Smooth muscle cell (in vitro differentiated cells): Measurements from ENCODE around the gene LSM12. TPM values are rescaled to one million over a fixed set of nuclear protein-coding genes. Genes with fewer than 3 reads are reported as not detected.
A peak's percentile ranks its signal among the peaks of the same experiment; 100 is the strongest.

ENCODE experiments used
- DNase-seq: peaks from one replicate; lab custom pipeline; 2025; ENCODE audit not compliant: unreplicated experiment; lab: John Stamatoyannopoulos, UW
- H2AFZ ChIP-seq: fragments of 200-600 bp; sonication (generic); 2 replicates; pipeline ENCODE4 v1.6.0; 2016; ENCODE audit warnings: antibody characterized with exemption, low read depth, mild to moderate bottlenecking
- H3F3A ChIP-seq: fragments of 200-600 bp; sonication (generic); 2 replicates; pipeline ENCODE4 v1.6.0; 2017; ENCODE audit warnings: antibody characterized with exemption, low read depth
- H3K27ac ChIP-seq: fragments of 200-600 bp; sonication (generic); 2 replicates; pipeline ENCODE4 v1.5.1; 2016; ENCODE audit warnings: low read depth, mild to moderate bottlenecking
- H3K27me3 ChIP-seq: fragments of 200-600 bp; sonication (generic); 2 replicates; pipeline ENCODE4 v1.6.1; 2016; ENCODE audit warnings: low read depth, mild to moderate bottlenecking
- H3K36me3 ChIP-seq: fragments of 200-600 bp; sonication (generic); 2 replicates; pipeline ENCODE4 v1.5.1; 2016; ENCODE audit warnings: low read depth
- H3K4me1 ChIP-seq: fragments of 200-600 bp; sonication (generic); 2 replicates; pipeline ENCODE4 v1.5.1; 2016; ENCODE audit warnings: low read depth
- H3K4me2 ChIP-seq: fragments of 200-600 bp; sonication (generic); 2 replicates; pipeline ENCODE4 v1.6.0; 2016; ENCODE audit warnings: mild to moderate bottlenecking
- H3K4me3 ChIP-seq: fragments of 200-600 bp; sonication (generic); 2 replicates; pipeline ENCODE4 v1.5.1; 2016; ENCODE audit warnings: mild to moderate bottlenecking
- H3K79me2 ChIP-seq: fragments of 200-600 bp; sonication (generic); 2 replicates; pipeline ENCODE4 v1.6.0; 2016; ENCODE audit warnings: low read depth, mild to moderate bottlenecking
- H3K9ac ChIP-seq: fragments of 200-600 bp; sonication (generic); 2 replicates; pipeline ENCODE4 v1.6.0; 2016; ENCODE audit warnings: low read depth
- H3K9me3 ChIP-seq: fragments of 200-600 bp; sonication (generic); replicated peaks from 2 replicates; pipeline ENCODE4 v1.5.1; 2016; ENCODE audit warnings: low read depth
- H4K20me1 ChIP-seq: fragments of 200-600 bp; sonication (generic); 2 replicates; pipeline ENCODE4 v1.6.0; 2016; ENCODE audit warnings: low read depth
- WGBS: methylation state at CpG from one replicate; pipeline ENCODE4 v1.1.7; 2016; ENCODE audit warnings: low lambda C conversion rate; 5-methylcytosine and 5-hydroxymethylcytosine counted together
- polyA plus RNA-seq: library from polyadenylated mRNA; unstranded; fragments of >200 nt; fragmentation: Nextera tagmentation; extraction: Ambion mirVana; gene quantifications from 2 replicates; pipeline ENCODE4 v1.2.1, GENCODE V29; 2016
- total RNA-seq: library from RNA; depleted of rRNA; stranded (reverse); fragments of >200 nt; gene quantifications from 2 replicates; pipeline ENCODE4 v1.2.3, GENCODE V29; 2014
- TF ChIP-seq, protein P1 (sequence below): fragments of 200-600 bp; sonication (generic); IDR thresholded peaks from 2 replicates; pipeline ENCODE4 v1.5.1; 2017; ENCODE audit warnings: borderline replicate concordance, mild to moderate bottlenecking, antibody characterized with exemption; ENCODE audit not compliant: insufficient read depth, poor library complexity, severe bottlenecking

The LSM12 gene
- total and polyA plus RNA-seq, 2 experiments from 2014 or later, result 42.3 to 52.0 TPM

DNA sequence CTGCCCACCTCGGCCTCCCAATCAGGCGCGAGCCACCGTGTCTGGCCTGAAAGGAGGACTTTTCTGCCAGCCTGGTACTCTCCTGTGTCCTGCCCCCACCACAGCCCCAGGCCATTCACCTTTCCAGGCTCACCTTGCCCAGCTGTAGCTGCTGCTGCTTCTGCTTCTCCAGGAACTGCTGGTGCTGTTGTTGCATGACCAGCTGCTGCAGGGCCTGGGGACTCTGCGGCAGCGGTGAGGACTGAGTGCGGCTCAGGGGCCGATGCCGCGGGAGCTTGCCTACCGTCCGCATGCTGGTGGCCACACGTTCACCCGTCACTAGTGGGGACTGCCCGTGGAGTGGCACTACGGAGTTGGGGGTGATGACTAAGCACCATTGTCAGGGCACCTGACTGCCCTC lies 21.8 kb upstream of the LSM12 start:
- Histone ChIP-seq H3K4me1 (peaks cover 14% of the 10 kb centered on the region), H4K20me1 (no peaks in the 10 kb centered on the region), H3K79me2 (no peaks in the 10 kb centered on the region), H3K4me2 (no peak overlapping the region), H3K27me3 (no peaks in the 10 kb centered on the region), H3K27ac (peak overlapping the region; percentile 93), H3K9me3 (no peaks in the 10 kb centered on the region), H3K4me3 (no peak overlapping the region), H3F3A (peaks cover 16% of the 10 kb centered on the region), H2AFZ (no peak overlapping the region), H3K36me3 (no peaks in the 10 kb centered on the region), H3K9ac (peak overlapping the region; percentile 88)
- TF ChIP-seq, protein P1, sequence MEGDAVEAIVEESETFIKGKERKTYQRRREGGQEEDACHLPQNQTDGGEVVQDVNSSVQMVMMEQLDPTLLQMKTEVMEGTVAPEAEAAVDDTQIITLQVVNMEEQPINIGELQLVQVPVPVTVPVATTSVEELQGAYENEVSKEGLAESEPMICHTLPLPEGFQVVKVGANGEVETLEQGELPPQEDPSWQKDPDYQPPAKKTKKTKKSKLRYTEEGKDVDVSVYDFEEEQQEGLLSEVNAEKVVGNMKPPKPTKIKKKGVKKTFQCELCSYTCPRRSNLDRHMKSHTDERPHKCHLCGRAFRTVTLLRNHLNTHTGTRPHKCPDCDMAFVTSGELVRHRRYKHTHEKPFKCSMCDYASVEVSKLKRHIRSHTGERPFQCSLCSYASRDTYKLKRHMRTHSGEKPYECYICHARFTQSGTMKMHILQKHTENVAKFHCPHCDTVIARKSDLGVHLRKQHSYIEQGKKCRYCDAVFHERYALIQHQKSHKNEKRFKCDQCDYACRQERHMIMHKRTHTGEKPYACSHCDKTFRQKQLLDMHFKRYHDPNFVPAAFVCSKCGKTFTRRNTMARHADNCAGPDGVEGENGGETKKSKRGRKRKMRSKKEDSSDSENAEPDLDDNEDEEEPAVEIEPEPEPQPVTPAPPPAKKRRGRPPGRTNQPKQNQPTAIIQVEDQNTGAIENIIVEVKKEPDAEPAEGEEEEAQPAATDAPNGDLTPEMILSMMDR, result no peak
- 92% methylated on average over 15 of the region's 16 CpGs for WGBS
- DNase-seq, result no peak

GRCh38 chr17:44087319-44087718 lies 20.8 kb upstream of the LSM12 start:
- H3F3A ChIP-seq, result peaks cover 16% of the 10 kb centered on the region
- H4K20me1 ChIP-seq, result no peaks in the 10 kb centered on the region
- H3K4me1 ChIP-seq, result peaks cover 14% of the 10 kb centered on the region
- peak overlapping the region; percentile 93 for H3K27ac ChIP-seq
- no peak for DNase-seq
- H3K9me3 ChIP-seq, result no peaks in the 10 kb centered on the region
- H3K9ac ChIP-seq, result peak overlapping the region; percentile 88
- H3K4me2 ChIP-seq, result peak overlapping the region; percentile 72
- no peaks in the 10 kb centered on the region for H3K27me3 ChIP-seq
- no peaks in the 10 kb centered on the region for H3K79me2 ChIP-seq
- H2AFZ ChIP-seq, result no peak overlapping the region
- no peaks in the 10 kb centered on the region for H3K36me3 ChIP-seq
- TF ChIP-seq, protein P1, result no peak
- H3K4me3 ChIP-seq, result no peak overlapping the region
- 22% methylated on average over 7 of the region's 8 CpGs for WGBS

- no peaks in the 10 kb centered on the region for H3K27me3 ChIP-seq
- H3K4me2 ChIP-seq, result peak overlapping the region; percentile 72
- TF ChIP-seq, protein P1, result no peak
- H3K9ac ChIP-seq, result peak overlapping the region; percentile 88
- DNase-seq, result peak; percentile 83
- no peak overlapping the region for H3K4me3 ChIP-seq
- no peaks in the 10 kb centered on the region for H3K36me3 ChIP-seq
- peaks cover 16% of the 10 kb centered on the region for H3F3A ChIP-seq
- no peaks in the 10 kb centered on the region for H4K20me1 ChIP-seq
- no peak overlapping the region for H2AFZ ChIP-seq
- WGBS, result 46% methylated on average over 13 of the region's 23 CpGs
- H3K4me1 ChIP-seq, result peaks cover 14% of the 10 kb centered on the region
- no peaks in the 10 kb centered on the region for H3K79me2 ChIP-seq
- H3K9me3 ChIP-seq, result no peaks in the 10 kb centered on the region
- H3K27ac ChIP-seq, result peak overlapping the region; percentile 93
Measured at GRCh38 chr17:44086364-44087311, 20.2 kb upstream of the LSM12 start.
